Stimulated activated naive B cell treated with anti-CD40 and anti-IgM and Interleukin-4, amounts not matched to agents 10 μg/mL and 1 μg/mL and 100 μg/mL, for 72 hours (primary cell): ENCODE results near the gene MEIS1.

Source experiments
- ATAC-seq, 2 donors: fragments of 150-1000 bp; cut with Tn5 transposase; replicated peaks; 2 replicates each; pipeline ENCODE4 v1.10.0; 2021; ENCODE audit warnings: moderate library complexity in 1 of 2
- DNase-seq: peaks from one replicate; pipeline ENCODE4 v3.0.0; 2021
- H3K27ac Mint-ChIP-seq: one replicate; pipeline ENCODE4 v1.8.0; 2022; ENCODE audit warnings: mild to moderate bottlenecking, mixed read lengths
- H3K27me3 Mint-ChIP-seq, 2 donors: one replicate each; pipeline ENCODE4 v1.8.0; 2022; ENCODE audit warnings: mixed read lengths in 2 of 2
- H3K36me3 Mint-ChIP-seq, 2 donors: one replicate each; pipeline ENCODE4 v1.8.0; 2022; ENCODE audit warnings: mixed read lengths in 2 of 2, mild to moderate bottlenecking in 1 of 2
- H3K4me1 Mint-ChIP-seq, 2 donors: one replicate each; pipeline ENCODE4 v1.8.0; 2022; ENCODE audit warnings: mixed read lengths in 2 of 2, mild to moderate bottlenecking in 1 of 2
- H3K4me3 Mint-ChIP-seq, 2 donors: one replicate each; pipeline ENCODE4 v1.8.0; 2022; ENCODE audit warnings: mild to moderate bottlenecking in 2 of 2, mixed read lengths in 2 of 2, moderate library complexity in 1 of 2
- H3K9me3 Mint-ChIP-seq, 2 donors: one replicate each; pipeline ENCODE4 v1.8.0; 2022; ENCODE audit warnings: mixed read lengths in 2 of 2, mild to moderate bottlenecking in 1 of 2

MEIS1 gene

DNA sequence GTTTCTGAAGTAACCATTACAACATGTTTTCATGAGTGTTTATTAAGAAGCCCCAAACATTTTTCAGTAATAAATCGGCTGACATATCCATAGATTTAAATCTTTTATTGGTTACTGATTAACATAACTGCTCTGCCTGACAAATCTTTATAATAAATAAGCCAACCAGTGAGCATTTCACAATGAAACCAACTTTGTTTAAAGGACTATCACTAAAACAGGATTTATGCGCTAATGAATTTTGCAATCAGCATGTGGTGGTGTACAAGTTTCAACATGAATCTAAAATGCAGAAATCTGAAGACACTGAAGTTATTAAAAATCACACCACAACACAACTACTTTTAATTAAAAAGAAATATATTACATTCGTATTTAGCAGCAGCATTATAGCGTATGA lies 166.7 kb downstream of the MEIS1 start:
- Mint-ChIP-seq H3K9me3 (peaks cover 0 to 5% of the 10 kb centered on the region in 2 donors), H3K4me3 (no peak overlapping the region), H3K27ac (no peak overlapping the region), H3K27me3 (peaks cover 0 to 12% of the 10 kb centered on the region in 2 donors), H3K36me3 (no peaks in the 10 kb centered on the region), H3K4me1 (no peaks in the 10 kb centered on the region)
- DNase-seq: no peak
- ATAC-seq: no peak

DNA sequence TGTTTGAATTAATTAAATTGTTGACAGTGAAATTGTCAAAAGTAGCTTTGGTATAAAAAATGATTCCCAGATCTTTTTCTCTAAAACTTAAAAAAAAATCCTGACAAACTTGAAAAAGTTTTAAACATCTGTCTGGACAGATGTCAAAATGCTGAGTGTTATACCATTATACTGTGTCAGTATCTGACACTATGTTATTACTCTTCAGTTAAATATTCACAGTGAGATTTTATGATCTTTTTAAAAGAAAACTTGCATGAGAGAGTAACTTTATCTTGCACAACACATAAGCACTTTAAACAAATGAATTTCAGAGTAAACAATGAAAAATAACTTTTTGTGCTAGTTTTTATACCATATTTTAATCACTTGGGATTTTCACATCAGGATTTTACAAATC lies 167.4 kb downstream of the MEIS1 start:
- Mint-ChIP-seq H3K4me1 (no peaks in the 10 kb centered on the region), H3K9me3 (peaks cover 0 to 5% of the 10 kb centered on the region in 2 donors), H3K27ac (no peak overlapping the region), H3K27me3 (peaks cover 0 to 12% of the 10 kb centered on the region in 2 donors), H3K36me3 (no peaks in the 10 kb centered on the region), H3K4me3 (no peak overlapping the region)
- ATAC-seq: no peak
- DNase-seq: no peak

DNA sequence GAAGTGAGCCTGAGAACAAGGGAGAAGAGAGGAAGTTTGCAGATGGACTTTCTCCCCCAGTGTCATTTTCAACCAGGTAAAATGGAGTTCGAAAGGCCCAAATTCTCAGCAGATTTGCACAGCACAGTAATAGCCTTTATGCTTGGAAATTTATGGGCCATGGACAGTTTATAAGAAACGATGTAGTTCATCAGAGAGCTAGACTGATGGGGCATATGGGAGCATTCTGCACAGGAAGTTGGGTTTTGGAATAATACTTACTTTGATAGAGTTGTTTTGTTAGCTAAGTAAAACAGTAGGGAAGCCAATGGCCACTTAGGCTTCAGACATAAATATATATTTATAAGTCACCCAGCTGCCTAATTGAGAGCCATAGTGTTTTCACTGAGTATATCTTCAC lies 169.4 kb downstream of the MEIS1 start:
- H3K4me3 Mint-ChIP-seq: no peak overlapping the region
- no peak for DNase-seq
- no peak overlapping the region for H3K27ac Mint-ChIP-seq
- H3K36me3 Mint-ChIP-seq: no peaks in the 10 kb centered on the region
- H3K4me1 Mint-ChIP-seq: no peaks in the 10 kb centered on the region
- H3K9me3 Mint-ChIP-seq: peaks cover 0 to 3% of the 10 kb centered on the region in 2 donors
- peaks cover 0 to 6% of the 10 kb centered on the region in 2 donors for H3K27me3 Mint-ChIP-seq
- ATAC-seq: no peak

DNA sequence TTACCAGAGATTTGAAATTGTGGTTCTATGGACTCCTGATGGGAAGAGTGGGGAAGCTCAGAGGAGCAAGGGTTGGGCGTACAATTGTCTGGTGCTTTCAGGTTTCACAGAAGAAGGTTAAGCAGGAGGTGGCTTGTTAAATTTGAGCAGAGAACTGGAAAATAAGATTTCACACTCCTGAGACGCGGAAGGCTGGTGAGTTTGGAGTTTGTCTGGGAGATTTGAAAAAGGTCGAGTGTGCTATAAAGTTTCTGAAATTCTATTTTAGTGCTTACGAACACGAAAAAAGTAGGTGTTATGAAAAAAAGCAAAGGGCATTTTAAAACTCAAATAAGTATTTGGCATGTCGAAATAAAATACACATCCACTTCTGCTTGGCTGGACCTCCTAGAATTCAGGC lies 170.1 kb downstream of the MEIS1 start:
- Mint-ChIP-seq H3K4me3 (no peak overlapping the region), H3K36me3 (no peaks in the 10 kb centered on the region), H3K9me3 (peaks cover 0 to 1% of the 10 kb centered on the region in 2 donors), H3K27me3 (no peaks in the 10 kb centered on the region), H3K4me1 (no peaks in the 10 kb centered on the region), H3K27ac (no peak overlapping the region)
- ATAC-seq: no peak
- DNase-seq: no peak

DNA sequence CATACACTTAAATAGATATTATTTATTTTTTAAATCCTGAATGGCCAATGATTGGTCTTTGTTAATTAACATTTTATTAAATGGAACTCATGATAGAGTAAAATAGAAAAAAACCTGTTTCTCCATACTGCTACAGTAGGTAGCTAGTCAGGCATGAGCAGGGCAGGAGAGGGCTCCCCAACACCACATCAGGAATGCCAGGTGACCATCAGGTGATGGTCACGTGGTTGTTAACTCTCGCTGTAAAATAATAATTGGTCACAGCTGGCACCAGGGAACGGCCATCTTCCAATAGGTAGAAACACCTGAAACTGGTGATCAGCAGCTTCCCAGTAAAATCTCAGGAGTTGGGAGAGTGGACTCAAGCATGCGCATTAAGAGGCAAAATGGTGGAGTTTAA lies 172.2 kb downstream of the MEIS1 start:
- ATAC-seq: no peak
- peaks cover 0 to 6% of the 10 kb centered on the region in 2 donors for H3K27me3 Mint-ChIP-seq
- no peak overlapping the region for H3K4me3 Mint-ChIP-seq
- no peak for DNase-seq
- peaks cover 5 to 9% of the 10 kb centered on the region in 2 donors for H3K9me3 Mint-ChIP-seq
- no peaks in the 10 kb centered on the region for H3K36me3 Mint-ChIP-seq
- no peaks in the 10 kb centered on the region for H3K4me1 Mint-ChIP-seq
- no peak overlapping the region for H3K27ac Mint-ChIP-seq
